SKM-1 (cell line): Measurements from ENCODE around the gene AVPR1A.
A peak's percentile ranks its signal among the peaks of the same experiment; 100 is the strongest.
"Not testable (repeated sequence)": the region's sequence is repeated elsewhere in the genome, so short reads cannot be mapped to it uniquely, and the experiment has no call there.

Source experiments
- DNase-seq: peaks from one replicate; lab custom pipeline; 2025; ENCODE audit not compliant: unreplicated experiment; lab: John Stamatoyannopoulos, UW

The AVPR1A gene

DNA sequence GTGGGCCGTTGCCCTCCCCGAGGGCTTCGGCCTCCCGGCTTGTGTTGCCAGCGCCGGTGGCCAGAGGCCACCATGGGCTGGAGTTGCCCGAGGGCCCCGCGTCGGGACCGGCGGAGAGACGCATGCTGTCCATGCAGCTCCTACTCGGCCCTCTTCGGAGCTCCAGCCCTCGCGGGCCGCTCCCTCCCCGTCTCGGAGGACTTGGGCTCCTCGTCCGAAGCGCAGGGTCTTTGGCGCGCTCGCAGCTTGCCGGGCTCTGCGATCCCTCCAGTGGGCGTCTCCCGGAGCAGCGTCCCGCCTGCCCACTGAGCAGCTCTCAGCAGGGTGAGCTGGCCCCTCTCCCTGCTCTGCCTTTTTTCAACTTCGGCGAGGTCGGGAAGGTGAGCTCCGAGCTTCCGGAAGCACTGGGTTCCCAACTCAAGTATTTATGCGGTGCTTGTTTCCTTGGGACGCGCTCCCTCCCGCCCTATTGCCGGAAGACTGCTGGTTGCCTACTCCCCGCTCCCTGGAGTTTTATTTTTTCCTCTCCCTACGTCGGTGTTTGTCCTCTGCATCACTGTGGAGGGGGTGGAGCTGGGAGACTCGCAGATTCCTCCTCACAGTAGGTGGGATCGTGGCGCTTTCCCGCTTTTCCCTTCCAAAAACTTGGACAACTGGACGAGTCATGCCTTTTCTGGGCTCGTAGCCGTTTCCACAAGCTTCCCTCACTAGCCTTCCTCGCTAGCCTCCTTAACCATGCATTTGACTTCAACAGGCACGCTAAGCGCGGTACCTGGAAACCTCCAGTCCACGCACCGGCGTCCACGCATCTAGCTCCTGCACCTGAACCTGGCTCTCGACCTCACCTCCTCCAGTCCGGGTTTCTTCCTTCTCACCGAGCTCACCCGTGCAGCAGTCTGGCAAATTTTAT, at the start of gene AVPR1A:
Gene AVPR1A, minus strand, starts transcription at position 489 of the 910 bp plus-strand sequence. Its CDS starts 365 bp downstream, at position 124.
- DNase-seq, result no peak

DNA sequence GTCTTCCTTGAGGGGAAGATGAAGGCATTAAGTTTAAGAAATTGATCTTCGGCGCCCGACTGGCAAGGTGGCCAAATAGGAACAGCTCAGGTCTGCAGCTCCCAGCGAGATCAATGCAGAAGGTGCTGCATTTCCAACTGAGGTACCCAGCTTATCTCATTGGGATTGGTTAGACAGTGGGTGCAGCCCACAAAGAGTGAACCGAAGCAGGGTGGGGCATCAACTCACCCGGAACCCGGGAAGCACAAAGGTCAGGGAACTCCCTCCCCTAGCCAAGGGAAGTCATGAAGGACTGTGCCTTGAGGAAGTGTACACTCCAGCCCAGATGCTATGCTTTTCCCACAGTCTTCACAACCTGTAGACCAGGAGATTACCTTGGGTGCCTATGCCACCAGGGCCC, 45.2 kb upstream of the AVPR1A start:
- DNase-seq, result no peak

DNA sequence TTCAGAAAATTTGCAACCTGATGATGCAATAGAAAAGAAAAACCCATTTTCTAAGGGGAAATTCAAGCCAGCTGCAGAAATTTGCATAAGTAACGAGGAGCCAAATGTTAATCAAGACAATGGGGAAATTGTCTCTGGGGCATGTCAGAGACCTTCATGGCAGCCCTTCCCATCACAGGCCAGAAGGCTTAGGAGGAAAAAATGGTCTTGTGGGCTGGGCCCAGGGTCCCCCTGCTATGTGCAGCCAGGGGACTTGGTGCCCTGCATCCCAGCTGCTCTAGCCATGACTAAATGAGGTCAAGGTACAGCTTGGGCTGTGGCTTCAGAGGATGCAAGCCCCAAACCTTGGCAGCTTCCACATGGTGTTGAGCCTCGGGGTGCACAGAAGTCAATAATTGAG, 28.2 kb upstream of the AVPR1A start:
- DNase-seq, result no peak

DNA sequence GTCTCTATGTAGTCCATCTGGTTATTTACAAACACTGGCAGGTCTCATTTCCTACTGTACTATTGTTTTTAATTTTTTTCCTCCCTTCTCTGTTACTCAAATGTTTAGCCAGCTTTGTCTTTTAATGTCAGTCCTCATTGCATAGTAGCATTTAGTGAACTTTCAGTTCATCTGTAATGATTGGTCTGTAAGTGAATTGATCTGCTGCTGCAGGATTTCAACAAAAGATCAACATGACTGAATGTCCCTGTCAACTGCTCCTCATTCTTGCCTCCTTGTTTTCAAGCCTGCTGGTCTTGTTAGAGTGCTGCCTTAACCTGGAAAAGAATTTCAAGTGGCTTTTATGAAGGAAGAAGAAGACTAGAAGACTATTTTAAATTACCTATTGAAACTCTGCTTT, 19.3 kb upstream of the AVPR1A start:
- DNase-seq, result no peak

DNA sequence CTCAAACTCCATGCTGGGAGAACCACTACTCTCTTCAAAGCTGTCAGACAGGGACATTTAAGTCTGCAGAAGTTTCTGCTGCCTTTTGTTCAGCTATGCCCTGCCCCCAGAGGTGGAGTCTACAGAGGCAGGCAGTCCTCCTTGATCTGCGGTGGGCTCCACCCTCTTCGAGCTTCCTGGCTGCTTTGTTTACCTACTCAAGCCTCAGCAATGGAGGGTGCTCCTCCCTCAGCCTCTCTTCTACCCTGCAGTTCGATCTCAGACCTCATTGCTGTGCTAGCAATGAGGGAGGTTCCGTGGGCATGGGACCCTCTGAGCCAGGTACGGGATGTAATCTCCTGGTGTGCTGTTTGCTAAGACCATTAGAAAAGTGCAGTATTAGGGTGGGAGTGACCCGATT, 16.7 kb upstream of the AVPR1A start:
- not testable (repeated sequence) for DNase-seq

DNA sequence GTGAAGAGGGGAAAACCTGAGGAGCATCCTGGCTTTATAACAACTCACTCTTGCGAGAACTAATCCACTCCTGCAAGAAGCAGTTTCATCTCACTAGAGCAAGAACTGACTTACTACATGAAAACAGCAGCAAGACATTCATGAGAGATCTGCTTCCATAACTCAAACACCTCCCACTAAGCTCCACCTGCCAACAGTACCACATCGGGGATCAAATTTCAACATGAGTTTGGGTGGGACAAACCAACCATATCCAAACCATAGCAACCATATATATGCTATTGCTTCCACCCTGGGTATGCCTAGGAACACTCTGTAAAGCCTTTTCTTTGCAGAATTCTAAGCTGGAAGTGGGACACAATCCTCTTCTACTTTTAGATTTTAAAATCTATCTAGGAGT, 13.9 kb upstream of the AVPR1A start:
- DNase-seq, result no peak

DNA sequence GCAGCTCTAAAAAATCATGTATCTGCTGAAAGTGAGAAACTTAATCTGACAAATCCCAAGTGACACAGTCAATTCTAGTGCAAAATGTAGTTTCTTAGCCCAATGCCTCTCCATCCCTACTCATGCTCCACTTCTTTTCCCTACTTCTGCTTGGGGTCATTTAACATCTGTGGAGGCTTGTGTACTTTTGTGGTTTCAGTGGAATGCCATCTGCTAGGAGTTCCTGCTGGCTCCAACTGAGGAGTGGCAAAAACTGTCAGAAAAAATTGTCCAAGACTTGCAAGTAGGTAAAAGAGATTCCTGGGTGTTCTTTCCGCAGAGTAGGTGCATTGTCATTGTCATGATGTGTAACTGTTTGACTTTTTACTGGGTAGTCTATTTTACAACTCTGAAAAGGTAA, 12.5 kb upstream of the AVPR1A start:
- no peak for DNase-seq

DNA sequence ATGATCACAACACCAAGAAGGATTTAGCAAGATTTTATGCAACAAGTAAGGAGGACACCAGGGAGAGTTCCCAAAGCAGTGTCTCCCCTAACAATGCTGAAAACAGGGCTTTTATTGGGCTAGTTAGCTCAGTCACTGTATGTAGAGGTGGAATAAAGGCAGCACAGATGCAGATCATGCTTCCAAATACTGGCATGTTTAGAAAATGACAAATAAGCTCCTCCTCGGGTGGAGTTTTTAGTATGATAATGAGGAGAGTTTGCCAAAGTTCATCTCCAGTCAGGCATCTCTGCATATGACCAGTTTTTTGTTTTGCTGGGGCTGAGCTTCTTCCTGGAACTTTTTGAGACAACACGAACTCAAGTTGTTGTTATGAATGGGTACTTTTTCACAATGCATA, 4.4 kb upstream of the AVPR1A start:
- no peak for DNase-seq

DNA sequence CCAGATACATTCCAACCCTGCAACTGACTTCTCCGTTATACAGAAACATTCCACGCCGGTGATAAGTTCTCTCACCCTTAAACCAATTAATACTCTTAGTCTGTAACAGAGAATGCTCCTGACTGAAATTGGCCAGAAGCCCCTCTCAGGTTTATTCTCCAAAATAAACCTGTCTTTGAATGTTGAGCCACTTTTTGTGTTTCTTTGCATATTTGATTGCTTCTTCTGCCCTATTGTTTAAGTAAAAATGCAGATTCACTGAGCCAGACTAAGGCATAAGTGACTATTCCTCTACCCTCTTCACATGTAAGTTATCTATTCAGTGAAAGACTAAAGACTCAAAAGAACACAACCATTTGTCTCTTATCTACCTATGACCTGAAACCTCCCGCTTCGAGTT, 3.6 kb upstream of the AVPR1A start:
- DNase-seq, result no peak

DNA sequence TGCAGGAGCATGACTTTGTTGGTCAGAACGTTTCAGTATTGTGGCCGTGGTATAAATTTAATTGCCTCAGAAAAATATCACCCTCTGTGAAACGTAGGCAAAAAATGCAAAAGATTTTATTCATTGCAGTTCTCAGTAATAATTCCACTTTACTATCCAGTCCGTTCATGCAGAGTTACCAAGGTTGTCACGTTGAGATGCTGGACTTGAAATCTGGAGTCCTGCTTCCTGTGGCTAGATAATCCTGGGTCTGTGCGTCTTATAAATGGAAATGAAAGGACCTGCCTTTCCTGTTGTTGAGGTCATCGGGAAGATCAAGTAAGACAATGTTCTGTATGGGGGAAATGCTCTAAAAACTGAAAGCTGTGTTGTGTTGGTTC, 1.3 kb upstream of the AVPR1A start:
- no peak for DNase-seq

DNA sequence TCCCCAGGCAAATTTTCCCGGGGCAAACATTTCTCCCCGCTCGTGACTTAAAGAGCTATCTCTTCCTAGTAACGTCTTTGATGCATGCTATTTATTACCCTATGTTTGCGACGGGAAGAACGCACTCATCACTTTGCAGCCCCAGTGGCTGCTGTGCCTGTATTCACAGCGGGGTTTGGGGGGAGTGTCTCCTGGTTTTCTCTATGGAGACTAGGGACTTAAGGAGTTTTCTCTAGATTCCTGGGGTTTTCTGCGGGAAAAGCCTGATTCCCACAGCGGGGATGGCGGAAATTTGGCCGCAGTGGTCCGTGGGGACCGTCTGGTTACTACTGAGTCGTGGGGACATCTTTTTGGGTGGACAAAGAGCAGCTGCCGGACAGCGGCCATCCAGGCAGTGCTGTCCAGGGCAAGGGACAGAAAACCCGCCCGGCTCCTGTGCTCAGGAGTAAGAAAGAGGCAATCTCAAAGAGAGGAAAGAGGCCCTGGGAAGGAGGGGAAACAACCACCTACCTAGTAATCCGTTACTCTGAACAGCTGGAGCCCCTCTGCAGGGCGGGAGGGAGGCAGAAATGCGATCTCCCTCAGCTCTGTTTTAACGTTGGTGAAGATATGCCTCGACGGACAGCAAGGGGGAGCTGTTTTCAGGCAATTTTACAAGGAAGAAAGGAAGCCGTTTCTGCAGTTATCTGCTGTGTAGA, 771 bp upstream of the AVPR1A start:
- DNase-seq, result peak; percentile 27

DNA sequence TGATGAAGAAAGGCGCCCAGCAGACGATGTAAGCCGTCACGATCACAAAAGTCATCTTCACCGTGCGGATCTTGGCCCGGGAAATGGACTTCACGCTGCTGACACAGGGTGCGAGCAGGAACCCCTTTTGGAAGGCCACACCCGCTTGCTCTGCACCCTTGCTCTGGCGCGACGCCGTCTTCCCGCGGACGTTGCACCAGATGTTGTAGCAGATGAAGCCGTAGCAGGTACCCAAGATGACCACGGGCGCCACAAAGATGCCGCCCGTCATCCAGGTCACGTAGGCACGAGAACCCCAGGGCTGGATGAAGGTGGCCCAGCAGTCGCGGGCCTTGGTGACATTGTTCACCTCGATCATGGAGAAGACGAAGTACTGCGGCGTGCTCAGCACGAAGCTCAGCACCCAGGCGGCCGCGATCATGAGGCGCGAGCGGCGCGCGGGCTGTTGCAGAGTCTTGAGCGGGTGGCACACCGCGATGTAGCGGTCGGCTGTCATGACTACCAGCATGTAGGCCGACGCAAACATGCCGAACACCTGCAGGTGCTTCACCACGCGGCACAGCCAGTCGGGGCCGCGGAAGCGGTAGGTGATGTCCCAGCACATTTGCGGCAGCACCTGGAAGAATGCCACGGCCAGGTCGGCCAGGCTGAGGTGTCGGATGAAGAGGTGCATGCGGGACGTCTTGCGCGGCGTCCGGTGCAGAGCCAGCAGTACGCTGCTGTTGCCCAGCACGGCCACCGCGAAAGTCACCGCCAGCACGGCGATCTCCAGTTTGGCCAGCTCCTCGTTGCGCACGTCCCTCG, 890 bp downstream of the AVPR1A start:
- no peak for DNase-seq

DNA sequence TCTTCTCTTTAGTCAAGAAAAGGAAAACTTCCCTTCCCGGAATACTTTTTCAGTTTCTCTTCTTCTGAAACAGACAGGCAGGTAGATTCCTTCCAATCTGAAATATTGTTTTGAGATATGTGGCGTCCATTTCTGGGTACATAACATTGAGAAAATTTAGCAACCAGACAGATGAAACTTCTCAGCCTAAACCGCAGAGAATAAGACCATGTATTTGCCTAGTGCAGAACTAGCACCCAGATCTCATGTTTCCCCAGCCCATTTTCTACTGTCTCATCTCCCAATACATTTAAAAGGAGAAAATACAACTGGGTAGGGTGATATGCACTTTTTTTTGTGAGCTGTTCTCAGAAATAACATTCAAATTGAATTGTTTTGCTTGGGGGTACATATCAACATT, 6.4 kb downstream of the AVPR1A start:
- DNase-seq, result no peak

DNA sequence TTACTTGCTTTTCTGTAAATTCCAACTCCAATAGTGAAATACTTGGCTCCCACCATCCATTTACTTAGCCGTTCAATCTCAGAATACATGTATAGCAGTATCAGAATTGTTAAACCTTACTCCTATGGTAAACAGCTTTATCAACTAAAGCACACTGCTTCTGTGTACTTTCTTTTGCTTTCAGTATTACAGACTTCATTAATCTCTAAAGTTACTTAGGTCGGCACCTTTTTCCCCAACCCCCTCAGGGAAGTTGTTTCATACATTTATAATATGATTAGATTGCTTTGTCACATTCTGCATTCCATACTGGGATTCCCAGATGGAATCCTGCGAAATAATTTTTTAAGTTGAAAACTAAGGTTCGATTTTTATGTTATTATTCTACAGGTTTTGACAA, 12.5 kb downstream of the AVPR1A start:
- DNase-seq, result no peak

DNA sequence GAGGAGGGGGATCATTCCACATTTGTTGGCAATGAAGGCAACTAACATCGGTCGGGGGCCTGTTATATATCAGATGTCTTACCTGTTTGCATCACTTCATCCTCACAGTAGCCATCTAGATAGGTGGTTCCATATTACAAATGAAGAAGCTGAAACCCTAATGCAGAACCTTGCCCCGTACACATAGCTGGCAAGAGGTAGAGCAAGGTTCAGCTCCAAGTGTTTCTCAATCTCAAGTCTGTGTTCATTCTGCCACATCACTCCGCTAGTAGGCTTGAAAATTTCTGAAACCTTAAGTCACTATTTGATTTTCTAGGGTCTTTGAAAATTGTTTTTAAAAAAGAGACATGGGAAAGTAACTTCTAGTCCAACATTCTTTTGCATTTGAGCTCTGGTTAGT, 17.0 kb downstream of the AVPR1A start:
- no peak for DNase-seq

DNA sequence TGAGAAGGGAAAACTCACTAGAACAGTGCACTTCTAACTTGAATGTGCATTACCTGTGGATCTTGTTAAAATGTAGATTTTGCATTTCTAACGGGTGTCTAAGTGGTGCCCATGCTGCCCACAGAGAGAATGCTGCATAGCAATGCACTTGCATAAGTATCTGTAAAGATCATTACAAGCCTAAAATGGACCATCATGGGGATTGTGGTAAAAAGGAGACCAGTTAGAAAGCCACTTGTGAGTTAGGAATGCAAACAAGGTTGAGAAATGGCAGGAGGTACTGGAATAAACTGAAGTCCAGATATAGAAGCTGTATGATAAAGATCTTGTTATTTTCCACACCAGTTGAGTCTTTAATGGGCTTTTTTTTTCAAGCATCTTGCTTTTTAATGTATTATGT, 18.8 kb downstream of the AVPR1A start:
- no peak for DNase-seq

DNA sequence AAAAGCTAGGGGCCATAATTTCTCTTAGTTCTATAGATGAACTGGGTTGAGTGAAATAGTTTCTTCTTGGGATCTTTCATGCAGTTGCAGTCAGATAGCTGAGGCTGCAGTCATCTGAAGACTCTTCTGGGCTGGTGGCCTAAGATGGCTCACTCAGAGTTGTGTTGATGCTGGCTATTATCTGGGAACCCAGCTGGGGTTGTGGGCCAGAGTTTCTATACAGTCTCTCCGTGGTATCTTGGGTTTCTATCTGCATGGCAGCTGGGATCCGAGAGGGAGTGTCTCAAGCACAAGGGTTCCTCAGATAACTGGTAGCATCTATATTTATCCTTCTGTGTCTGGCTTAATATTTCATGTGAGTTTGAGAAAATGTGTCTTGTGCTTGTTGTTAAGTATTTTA, 21.1 kb downstream of the AVPR1A start:
- DNase-seq, result no peak

DNA sequence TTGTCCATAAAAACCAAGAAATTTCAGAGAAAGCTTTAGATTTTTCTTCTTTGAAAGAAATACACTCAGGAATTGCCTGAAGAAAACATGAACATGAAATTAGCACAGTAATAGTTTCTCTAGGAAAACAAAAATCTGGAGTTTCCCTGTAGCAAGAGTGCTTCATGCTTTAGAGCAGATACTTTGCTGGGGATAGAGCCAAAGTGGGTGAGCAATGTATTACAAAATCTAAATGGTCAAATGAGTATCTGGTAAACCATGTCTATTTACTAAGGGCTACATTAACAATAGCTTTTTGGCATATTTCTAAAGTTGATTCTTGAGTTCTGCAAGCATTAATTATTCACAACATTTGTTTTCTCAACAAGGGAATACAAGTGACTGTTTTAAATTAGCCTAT, 26.2 kb downstream of the AVPR1A start:
- DNase-seq, result no peak

DNA sequence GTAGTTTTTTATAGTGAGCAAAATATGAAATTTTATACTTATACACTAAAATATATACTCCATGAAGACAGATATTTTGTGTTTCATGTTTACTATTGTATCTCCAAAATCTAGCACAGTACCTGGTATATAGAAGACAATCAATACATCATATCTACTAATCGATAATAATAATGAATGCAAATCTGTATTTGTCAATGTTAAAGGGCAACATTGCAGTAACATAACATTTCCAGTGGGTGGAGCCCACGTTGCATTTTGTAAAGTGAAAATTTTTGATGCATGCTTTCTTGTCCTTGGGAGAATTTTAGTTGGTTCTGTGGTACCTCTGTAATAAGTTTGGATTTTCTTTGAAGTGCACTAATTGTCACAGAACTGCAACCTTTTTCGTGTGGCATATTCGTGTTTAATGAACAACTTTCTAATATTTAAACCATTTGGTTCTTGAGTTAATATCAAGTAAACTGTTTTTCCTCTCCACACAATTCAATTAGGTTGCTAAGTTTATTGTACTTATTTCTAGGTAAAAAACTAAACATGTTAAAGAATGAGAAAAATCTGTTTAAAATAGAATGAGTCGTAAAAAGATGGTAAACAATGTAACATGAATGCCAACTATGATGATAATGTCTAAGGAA, 47.4 kb downstream of the AVPR1A start:
- no peak for DNase-seq

DNA sequence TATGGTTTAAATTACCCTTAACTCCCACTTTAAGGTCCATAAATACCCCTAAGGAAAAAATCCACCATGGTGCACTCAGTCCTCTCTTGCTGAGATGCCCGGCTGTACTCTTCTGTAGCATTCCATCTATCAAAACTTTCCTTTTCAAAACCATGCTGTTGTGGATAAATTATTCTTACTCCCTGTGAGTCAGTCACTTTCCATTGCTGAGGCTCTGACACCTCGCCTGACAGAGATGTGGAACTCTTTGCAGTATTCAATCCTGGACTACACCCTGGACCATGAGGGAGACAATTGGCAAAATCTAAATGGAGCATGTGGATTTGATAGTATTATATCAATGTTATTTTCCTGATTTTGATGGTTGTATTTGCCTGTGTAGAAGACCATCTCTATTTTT, 49.1 kb downstream of the AVPR1A start:
- no peak for DNase-seq

DNA sequence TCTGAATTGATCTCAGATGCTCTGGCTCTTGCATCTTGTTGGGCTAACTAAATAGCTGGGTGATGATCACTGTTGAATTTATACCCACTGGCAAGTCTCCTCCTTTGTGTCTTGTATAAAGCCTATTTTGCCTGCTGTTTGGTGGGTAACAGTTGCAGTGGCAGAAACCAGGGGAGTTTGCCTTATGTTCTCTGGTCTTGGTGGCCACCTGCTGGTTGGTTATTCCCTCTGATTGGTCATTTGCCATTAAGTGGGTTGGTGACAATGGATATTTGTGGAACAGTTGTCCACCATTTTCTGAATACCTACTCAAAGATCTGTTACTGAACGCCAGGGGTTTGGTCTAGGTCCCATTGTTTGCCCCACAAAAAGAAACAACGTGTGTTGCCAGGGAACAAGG, 52.1 kb downstream of the AVPR1A start:
- no peak for DNase-seq
